ENCODE results near the gene MYRIP. TPM values are rescaled to one million over a fixed set of nuclear protein-coding genes. Genes with fewer than 3 reads are reported as not detected.

MYRIP gene
- total and polyA plus RNA-seq, 2 of the 4 experiments (the other 2 are of a cell fraction), result not detected

- Histone ChIP-seq H3K36me3 (ENCODE audit: control insufficient read depth, insufficient read depth, low read length) (no peaks in the 10 kb centered on the region), H3K27me3 (ENCODE audit: control insufficient read depth, insufficient read depth, low read length) (no peaks in the 10 kb centered on the region), H4K8ac (ENCODE audit: low read depth in 2 of 2, low read length in 2 of 2) (no peak overlapping the region), H3K18ac (ENCODE audit: low read depth, low read length) (no peak overlapping the region), H3K9me1 (ENCODE audit: insufficient read depth, low read length) (no peaks in the 10 kb centered on the region), H3K56ac (ENCODE audit: extremely low read depth, insufficient read depth, low read length) (no peak overlapping the region), H3K4me1 (ENCODE audit: control insufficient read depth, insufficient read depth, low read length) (no peaks in the 10 kb centered on the region), H3K79me1 (ENCODE audit: low read depth in 1 of 2, low read length in 2 of 2) (no peaks in the 10 kb centered on the region), H2AFZ (replicated peaks; ENCODE audit: low read length, poor library complexity) (no peak overlapping the region), H2AK9ac (replicated peaks; ENCODE audit: low read depth, low read length, poor library complexity) (no peak overlapping the region), H2BK120ac (ENCODE audit: low read depth, low read length) (no peak overlapping the region), H2BK20ac (ENCODE audit: low read depth, low read length) (no peak overlapping the region), H4K5ac (ENCODE audit: low read depth, low read length) (no peak overlapping the region), H2AK5ac (ENCODE audit: low read depth, low read length) (no peak overlapping the region), H3K4me2 (ENCODE audit: low read depth, low read length) (no peak overlapping the region), H3K23ac (ENCODE audit: low read depth, low read length) (no peak overlapping the region), H3K4me3 (ENCODE audit: insufficient read depth, low read depth, low read length) (no peak overlapping the region), H4K91ac (ENCODE audit: insufficient read depth, low read depth, low read length) (no peak overlapping the region), H4K20me1 (ENCODE audit: insufficient read depth, low read length) (no peaks in the 10 kb centered on the region), H3K14ac (replicated peaks; ENCODE audit: low read depth, low read length) (no peak overlapping the region), H3K4ac (ENCODE audit: low read depth, low read length) (no peak overlapping the region), H3K9ac (ENCODE audit: low read depth, low read length) (no peak overlapping the region), H2BK15ac (ENCODE audit: low read depth, low read length) (no peak overlapping the region), H3K9me3 (ENCODE audit: control insufficient read depth, insufficient read depth, low read length) (no peaks in the 10 kb centered on the region), H2BK5ac (ENCODE audit: low read depth, low read length, poor library complexity, severe bottlenecking) (no peak overlapping the region), H3K27ac (ENCODE audit: insufficient read depth, low read length) (no peak overlapping the region)
- intact Hi-C loops (cut with micrococcal nuclease), result no loop called here
- no CpG with 5 or more reads among the region's 4 CpGs for WGBS, 2 experiments (ENCODE audit: extremely low coverage in 2 of 2, insufficient read length in 1 of 2)
- TF ChIP-seq ELK1 (IDR thresholded peaks at IDR 0.05; ENCODE audit: borderline replicate concordance, low read depth, low read length) (no peak), FOS (IDR thresholded peaks at IDR 0.05; ENCODE audit: low read depth, low read length) (no peak), SMC3 (IDR thresholded peaks at IDR 0.05; ENCODE audit: low read depth, low read length) (no peak), USF2 (IDR thresholded peaks at IDR 0.05; ENCODE audit: low read depth, low read length) (no peak), RCOR1 (IDR thresholded peaks at IDR 0.05; ENCODE audit: insufficient replicate concordance, low read length) (no peak), MAFK (IDR thresholded peaks at IDR 0.05; ENCODE audit: low read depth, low read length) (no peak), NFE2L2 (IDR thresholded peaks at IDR 0.05; ENCODE audit: low read depth, low read length) (no peak), MAZ (IDR thresholded peaks at IDR 0.05; ENCODE audit: borderline replicate concordance, low read depth, low read length) (no peak), MXI1 (IDR thresholded peaks at IDR 0.05; ENCODE audit: borderline replicate concordance, low read depth, low read length) (no peak), POLR2A (IDR thresholded peaks at IDR 0.05; ENCODE audit: low read depth, low read length) (no peak), CTCF (conservative IDR thresholded peaks at IDR 0.05; ENCODE audit: low read depth, low read length) (no peak), RAD21 (IDR thresholded peaks at IDR 0.05; ENCODE audit: low read length) (no peak), RFX5 (IDR thresholded peaks at IDR 0.05; ENCODE audit: low read depth, low read length) (no peak), CEBPB (IDR thresholded peaks at IDR 0.05; ENCODE audit: low read depth, low read length) (no peak), CHD1 (IDR thresholded peaks at IDR 0.05; ENCODE audit: low read depth, low read length) (no peak), BHLHE40 (IDR thresholded peaks at IDR 0.05; ENCODE audit: low read depth, low read length) (no peak)
- CTCF ChIA-PET, result no interaction called here
- no peak for ATAC-seq (ENCODE audit: low read depth)
- no peak for DNase-seq
- dilution Hi-C loops (cut with HindIII; ENCODE audit: low sequenced_read_pairs, unreplicated experiment), result no loop called here
- BruUV-seq (replicated peaks), result no TSS peak
- in situ Hi-C loops (cut with MboI; ENCODE audit: low sequenced_read_pairs), result no loop called here
- POLR2A ChIA-PET (ENCODE audit: unreplicated experiment), result no interaction called here
Measured at GRCh38 chr3:40211579-40211978, 402.2 kb downstream of the MYRIP start.
